GM19468 (cell line): ENCODE measurements around the gene BPTF.
"Not testable (repeated sequence)": the region's sequence is repeated elsewhere in the genome, so short reads cannot be mapped to it uniquely, and the experiment has no call there.

Source experiments
- ATAC-seq: cut with Tn5 transposase; IDR thresholded peaks from one replicate; pipeline ENCODE4 v1.9.1; 2021; ENCODE audit warnings: mild to moderate bottlenecking, moderate library complexity, moderate number of reproducible peaks; ENCODE audit not compliant: unreplicated experiment; ENCODE audit errors: extremely low read depth

BPTF gene

GRCh38 chr17:67824735-67825626 is at the start of gene BPTF:
Gene BPTF, plus strand, starts transcription at chr17:67825503. Its CDS starts 222 bp downstream, at chr17:67825725.
- ATAC-seq = peak; percentile 77

- ATAC-seq = no peak
Observed at GRCh38 chr17:67779098-67779672, 46.1 kb upstream of the BPTF start.

- ATAC-seq = no peak
Observed at GRCh38 chr17:67784364-67785121, 40.8 kb upstream of the BPTF start.

- ATAC-seq = no peak
Observed at GRCh38 chr17:67785122-67785477, 40.2 kb upstream of the BPTF start.

- ATAC-seq = no peak
Observed at GRCh38 chr17:67785504-67785903, 39.8 kb upstream of the BPTF start.

- ATAC-seq = no peak
Observed at GRCh38 chr17:67800495-67800928, 24.8 kb upstream of the BPTF start.

GRCh38 chr17:67801626-67802175 is 23.6 kb upstream of the BPTF start:
- ATAC-seq = no peak

- no peak for ATAC-seq
Observed at GRCh38 chr17:67810464-67810863, 14.8 kb upstream of the BPTF start.

- not testable (repeated sequence) for ATAC-seq
Observed at GRCh38 chr17:67812380-67812779, 12.9 kb upstream of the BPTF start.

- no peak for ATAC-seq
Observed at GRCh38 chr17:67813803-67814180, 11.5 kb upstream of the BPTF start.

- peak; percentile 55 for ATAC-seq
Observed at GRCh38 chr17:67818110-67819002, 6.9 kb upstream of the BPTF start.

GRCh38 chr17:67819722-67820121 is 5.6 kb upstream of the BPTF start:
- ATAC-seq = no peak

GRCh38 chr17:67821871-67822367 is 3.4 kb upstream of the BPTF start:
- no peak for ATAC-seq

GRCh38 chr17:67825627-67826601 is 611 bp downstream of the BPTF start:
- ATAC-seq = peak; percentile 1

GRCh38 chr17:67829331-67829730 is 4.0 kb downstream of the BPTF start:
- no peak for ATAC-seq

- ATAC-seq = no peak
Observed at GRCh38 chr17:67830440-67830839, 5.1 kb downstream of the BPTF start.

GRCh38 chr17:67831268-67831667 is 6.0 kb downstream of the BPTF start:
- ATAC-seq = no peak

GRCh38 chr17:67833134-67833533 is 7.8 kb downstream of the BPTF start:
- ATAC-seq = no peak
